ENCODE data around the gene PCDHA13.
"Not testable (repeated sequence)": the region's sequence is repeated elsewhere in the genome, so short reads cannot be mapped to it uniquely, and the experiment has no call there.

The PCDHA13 gene

DNA sequence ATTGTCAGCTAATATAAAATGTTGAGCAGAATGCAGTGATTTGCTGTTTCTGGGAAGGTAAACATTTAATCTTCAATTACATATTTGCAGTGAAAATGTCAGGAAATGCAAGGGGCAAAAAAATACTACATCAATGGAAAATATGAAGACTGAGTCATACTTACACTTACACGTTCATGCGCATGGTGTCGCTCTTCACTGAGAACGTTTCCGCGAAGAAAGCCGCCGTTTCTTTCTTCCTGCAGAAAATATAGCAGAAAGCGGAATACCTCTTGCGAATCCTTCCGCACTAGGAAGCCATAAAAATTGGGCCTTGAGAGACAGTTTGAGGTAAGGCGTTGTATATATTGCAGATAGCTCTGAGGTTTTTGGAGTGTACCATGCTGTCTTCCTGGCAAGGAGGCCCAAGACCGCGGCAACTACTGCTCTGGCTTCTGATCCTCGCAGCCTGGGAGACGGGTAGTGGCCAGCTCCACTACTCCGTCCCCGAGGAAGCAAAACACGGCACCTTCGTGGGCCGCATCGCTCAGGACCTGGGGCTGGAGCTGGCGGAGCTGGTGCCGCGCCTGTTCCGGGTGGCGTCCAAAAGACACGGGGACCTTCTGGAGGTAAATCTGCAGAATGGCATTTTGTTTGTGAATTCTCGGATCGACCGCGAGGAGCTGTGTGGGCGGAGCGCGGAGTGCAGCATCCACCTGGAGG is at the start of gene PCDHA13:
Gene PCDHA13, plus strand, starts transcription at position 236 of the 702 bp plus-strand sequence. Its CDS starts 145 bp downstream, at position 381.
- in situ Hi-C loops (cut with HindIII; ENCODE audit: low sequenced_read_pairs): no loop called here

DNA sequence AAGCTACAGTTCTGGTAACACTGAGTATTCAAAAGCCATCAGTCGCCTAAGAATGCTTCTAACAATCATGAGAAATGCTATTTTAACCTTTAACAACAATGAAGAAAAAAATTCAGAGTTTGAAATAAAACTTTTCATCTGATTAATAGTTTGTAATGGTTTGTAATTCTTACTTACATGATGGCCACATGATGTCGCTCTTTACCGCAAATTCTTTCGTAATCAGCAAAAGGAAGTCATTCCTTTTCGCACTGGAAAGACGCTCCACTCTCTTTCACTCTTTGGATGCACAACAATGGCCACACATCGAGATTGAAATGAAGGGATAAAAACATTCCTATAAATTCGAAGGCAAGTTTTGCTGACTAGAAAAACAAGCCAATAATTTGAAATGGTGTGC is 47.9 kb upstream of the PCDHA13 start, which contains the start of gene PCDHA7:
Gene PCDHA7, plus strand, starts transcription at position 277 of the 400 bp plus-strand sequence. Its CDS starts 115 bp downstream, at position 392.
- in situ Hi-C loops (cut with HindIII; ENCODE audit: low sequenced_read_pairs): no loop called here

- in situ Hi-C loops (cut with HindIII; ENCODE audit: low sequenced_read_pairs): not testable (repeated sequence)
Observed at GRCh38 chr5:140834439-140835008, 47.4 kb upstream of the PCDHA13 start.

DNA sequence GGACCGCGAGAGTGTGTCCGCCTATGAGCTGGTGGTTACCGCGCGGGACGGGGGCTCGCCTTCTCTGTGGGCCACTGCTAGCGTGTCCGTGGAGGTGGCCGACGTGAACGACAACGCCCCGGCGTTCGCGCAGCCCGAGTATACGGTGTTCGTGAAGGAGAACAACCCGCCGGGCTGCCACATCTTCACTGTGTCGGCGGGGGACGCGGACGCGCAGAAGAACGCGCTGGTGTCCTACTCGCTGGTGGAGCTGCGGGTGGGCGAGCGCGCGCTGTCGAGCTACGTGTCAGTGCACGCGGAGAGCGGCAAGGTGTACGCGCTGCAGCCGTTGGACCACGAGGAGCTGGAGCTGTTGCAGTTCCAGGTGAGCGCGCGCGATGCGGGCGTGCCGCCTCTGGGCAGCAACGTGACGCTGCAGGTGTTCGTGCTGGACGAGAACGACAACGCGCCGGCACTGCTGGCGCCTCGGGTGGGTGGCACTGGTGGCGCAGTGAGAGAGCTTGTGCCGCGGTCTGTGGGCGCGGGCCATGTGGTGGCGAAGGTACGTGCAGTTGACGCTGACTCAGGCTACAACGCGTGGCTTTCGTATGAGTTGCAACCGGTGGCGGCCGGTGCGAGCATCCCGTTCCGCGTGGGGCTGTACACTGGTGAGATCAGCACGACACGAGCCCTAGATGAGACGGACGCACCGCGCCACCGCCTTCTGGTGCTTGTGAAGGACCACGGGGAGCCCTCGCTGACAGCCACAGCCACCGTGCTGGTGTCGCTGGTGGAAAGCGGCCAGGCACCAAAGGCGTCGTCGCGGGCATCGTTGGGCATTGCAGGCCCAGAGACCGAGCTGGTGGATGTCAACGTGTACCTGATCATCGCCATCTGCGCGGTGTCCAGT is 46.1 kb upstream of the PCDHA13 start:
- in situ Hi-C loops (cut with HindIII; ENCODE audit: low sequenced_read_pairs): no loop called here

DNA sequence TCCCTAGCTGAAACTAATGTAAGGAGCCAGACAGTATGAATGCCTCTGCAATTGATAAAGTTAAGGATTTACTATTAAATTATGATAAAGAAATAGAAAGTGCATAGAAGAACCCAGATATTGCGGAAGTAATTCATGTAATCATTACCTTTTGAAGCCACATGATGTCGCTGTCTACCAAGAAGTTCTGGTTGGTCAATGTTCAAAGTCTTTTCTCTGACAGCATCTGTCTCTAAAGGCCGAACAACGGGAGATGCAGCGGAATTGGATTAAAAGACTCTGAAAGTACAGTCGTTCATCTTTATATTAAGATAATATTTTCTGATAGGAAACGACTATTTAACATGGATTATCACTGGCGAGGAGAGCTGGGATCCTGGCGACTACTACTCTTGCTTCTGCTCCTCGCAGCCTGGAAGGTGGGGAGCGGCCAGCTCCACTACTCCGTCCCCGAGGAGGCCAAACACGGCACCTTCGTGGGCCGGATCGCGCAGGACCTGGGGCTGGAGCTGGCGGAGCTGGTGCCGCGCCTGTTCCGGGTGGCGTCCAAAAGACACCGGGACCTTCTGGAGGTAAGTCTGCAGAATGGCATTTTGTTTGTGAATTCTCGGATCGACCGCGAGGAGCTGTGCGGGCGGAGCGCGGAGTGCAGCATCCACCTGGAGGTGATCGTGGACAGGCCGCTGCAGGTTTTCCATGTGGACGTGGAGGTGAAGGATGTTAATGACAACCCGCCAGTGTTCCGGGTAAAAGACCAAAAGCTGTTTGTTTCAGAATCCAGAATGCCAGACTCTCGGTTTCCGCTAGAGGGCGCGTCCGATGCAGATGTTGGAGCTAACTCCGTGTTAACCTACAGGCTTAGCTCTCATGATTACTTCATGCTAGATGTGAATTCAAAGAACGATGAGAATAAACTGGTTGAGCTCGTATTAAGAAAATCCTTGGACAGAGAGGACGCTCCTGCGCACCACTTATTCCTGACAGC is 40.7 kb upstream of the PCDHA13 start, which contains the start of gene PCDHA8:
Gene PCDHA8, plus strand, starts transcription at position 210 of the 985 bp plus-strand sequence. Its CDS starts 135 bp downstream, at position 345.
- in situ Hi-C loops (cut with HindIII; ENCODE audit: low sequenced_read_pairs): no loop called here

- in situ Hi-C loops (cut with HindIII; ENCODE audit: low sequenced_read_pairs): no loop called here
Observed at GRCh38 chr5:140842798-140843733, 38.9 kb upstream of the PCDHA13 start.

DNA sequence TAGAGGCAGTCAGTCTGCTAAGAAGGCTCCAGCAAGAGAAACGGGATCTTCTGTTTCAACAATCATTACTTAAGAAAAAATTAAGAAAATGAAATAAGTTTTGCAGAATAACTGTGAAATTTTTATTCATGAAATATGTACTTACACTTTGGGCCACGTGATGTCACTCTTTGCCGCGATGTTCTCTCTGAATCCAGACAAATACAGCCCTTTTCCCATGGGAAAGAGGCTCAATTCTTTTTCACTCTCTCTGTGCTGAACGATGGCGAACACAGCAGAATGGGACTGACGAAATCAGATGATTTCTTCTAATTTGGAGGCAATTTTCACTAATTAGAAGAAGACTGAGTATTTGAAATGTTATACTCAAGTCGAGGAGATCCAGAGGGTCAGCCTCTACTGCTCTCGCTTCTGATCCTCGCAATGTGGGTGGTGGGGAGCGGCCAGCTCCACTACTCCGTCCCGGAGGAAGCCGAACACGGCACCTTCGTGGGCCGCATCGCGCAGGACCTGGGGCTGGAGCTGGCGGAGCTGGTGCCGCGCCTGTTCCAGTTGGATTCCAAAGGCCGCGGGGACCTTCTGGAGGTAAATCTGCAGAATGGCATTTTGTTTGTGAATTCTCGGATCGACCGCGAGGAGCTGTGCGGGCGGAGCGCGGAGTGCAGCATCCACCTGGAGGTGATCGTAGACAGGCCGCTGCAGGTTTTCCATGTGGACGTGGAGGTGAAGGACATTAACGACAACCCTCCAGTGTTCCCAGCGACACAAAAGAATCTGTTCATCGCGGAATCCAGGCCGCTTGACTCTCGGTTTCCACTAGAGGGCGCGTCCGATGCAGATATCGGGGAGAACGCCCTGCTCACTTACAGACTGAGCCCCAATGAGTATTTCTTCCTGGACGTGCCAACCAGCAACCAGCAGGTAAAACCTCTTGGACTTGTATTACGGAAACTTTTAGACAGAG is 33.5 kb upstream of the PCDHA13 start, which contains the start of gene PCDHA9:
Gene PCDHA9, plus strand, starts transcription at position 244 of the 964 bp plus-strand sequence. Its CDS starts 114 bp downstream, at position 358.
- in situ Hi-C loops (cut with HindIII; ENCODE audit: low sequenced_read_pairs): not testable (repeated sequence)

GRCh38 chr5:140849831-140850634 is 31.9 kb upstream of the PCDHA13 start:
- in situ Hi-C loops (cut with HindIII; ENCODE audit: low sequenced_read_pairs): not testable (repeated sequence)

DNA sequence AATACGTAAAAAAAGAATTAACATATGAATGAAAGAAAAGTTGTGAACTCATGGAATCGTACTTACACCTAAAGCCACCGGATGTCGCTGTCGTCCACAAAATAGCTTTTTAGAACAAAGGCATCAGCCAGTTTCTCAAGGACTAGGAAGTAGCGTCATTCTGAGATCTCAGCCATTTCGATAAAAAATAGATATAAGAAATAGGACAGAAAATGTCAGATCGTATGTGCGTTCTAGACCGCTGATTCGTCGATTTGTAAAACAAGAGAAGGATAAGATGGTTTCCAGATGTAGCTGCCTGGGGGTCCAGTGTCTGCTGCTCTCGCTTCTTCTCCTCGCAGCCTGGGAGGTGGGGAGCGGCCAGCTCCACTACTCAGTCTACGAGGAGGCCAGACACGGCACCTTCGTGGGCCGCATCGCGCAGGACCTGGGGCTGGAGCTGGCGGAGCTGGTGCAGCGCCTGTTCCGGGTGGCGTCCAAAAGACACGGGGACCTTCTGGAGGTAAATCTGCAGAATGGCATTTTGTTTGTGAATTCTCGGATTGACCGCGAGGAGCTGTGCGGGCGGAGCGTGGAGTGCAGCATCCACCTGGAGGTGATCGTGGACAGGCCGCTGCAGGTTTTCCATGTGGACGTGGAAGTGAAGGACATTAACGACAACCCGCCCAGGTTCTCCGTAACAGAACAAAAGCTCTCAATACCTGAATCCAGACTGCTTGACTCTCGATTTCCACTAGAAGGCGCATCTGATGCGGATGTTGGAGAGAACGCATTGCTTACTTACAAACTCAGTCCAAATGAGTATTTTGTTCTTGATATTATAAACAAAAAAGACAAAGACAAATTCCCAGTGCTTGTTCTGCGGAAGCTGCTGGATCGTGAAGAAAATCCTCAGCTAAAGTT is 25.9 kb upstream of the PCDHA13 start, which contains the start of gene PCDHA10:
Gene PCDHA10, plus strand, starts transcription at position 126 of the 903 bp plus-strand sequence. Its CDS starts 152 bp downstream, at position 278.
- in situ Hi-C loops (cut with HindIII; ENCODE audit: low sequenced_read_pairs): no loop called here

DNA sequence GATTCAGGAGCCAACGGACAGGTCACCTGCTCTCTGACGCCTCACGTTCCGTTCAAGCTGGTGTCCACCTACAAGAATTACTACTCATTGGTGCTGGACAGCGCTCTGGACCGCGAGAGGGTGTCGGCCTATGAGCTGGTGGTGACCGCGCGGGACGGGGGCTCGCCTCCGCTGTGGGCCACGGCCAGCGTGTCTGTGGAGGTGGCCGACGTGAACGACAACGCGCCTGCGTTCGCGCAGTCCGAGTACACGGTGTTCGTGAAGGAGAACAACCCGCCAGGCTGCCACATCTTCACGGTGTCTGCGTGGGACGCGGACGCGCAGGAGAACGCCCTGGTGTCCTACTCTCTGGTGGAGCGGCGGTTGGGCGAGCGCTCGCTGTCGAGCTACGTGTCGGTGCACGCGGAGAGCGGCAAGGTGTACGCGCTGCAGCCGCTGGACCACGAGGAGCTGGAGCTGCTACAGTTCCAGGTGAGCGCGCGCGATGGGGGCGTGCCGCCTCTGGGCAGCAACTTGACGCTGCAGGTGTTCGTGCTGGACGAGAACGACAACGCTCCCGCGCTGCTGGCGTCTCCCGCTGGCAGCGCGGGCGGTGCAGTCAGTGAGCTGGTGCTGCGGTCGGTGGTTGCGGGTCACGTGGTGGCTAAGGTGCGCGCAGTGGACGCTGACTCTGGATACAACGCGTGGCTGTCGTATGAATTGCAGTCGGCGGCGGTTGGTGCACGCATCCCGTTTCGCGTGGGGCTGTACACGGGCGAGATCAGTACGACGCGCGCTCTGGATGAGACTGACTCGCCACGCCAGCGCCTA is 24.5 kb upstream of the PCDHA13 start:
- in situ Hi-C loops (cut with HindIII; ENCODE audit: low sequenced_read_pairs): no loop called here

DNA sequence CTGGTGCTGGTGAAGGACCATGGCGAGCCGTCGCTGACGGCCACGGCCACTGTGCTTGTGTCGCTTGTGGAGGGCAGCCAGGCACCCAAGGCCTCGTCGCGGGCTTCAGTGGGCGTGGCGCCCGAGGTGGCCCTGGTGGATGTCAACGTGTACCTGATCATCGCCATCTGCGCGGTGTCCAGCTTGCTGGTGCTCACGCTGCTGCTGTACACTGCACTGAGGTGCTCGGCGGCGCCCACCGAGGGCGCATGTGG is 24.0 kb upstream of the PCDHA13 start:
- in situ Hi-C loops (cut with HindIII; ENCODE audit: low sequenced_read_pairs): no loop called here

DNA sequence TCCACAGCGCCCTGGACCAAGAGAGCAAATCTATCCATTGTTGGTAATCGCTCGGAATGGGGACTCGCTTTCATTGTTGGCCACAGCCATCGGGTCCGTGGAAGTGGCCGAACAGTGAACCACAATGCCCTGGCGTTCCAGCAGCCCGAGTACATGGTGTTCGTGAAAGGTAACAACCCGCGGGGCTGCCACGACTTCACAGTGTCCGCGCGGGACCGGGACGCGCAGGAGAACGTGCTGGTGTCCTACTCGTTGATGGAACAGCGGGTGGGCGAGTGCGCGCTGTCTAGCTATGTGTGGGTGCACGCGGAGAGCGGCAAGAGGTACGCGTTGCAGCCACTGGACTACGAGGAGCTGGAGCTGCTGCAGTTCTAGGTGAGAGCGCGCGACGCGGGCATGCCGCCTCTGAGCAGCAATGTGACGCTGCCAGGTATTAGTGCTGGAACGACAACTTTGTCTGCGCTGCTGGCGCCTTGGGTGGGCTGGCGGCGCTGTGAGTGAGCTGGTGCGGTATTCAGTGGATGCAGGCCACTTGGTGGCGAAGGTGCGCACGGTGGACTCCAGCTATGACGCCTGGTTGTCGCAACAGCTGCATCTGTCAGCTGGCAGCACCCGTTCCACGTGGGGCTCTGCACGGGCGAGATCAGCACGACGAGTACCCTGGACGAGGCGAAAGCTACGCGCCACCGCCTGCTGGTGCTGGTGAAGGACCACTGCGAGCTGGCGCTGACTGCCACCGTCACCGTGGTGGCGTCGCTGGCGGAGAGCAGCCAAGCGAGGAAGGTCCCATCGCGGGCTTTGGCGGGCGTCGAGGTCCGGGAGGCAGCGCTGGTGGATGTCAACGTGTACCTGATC is 19.3 kb upstream of the PCDHA13 start:
- in situ Hi-C loops (cut with HindIII; ENCODE audit: low sequenced_read_pairs): no loop called here

DNA sequence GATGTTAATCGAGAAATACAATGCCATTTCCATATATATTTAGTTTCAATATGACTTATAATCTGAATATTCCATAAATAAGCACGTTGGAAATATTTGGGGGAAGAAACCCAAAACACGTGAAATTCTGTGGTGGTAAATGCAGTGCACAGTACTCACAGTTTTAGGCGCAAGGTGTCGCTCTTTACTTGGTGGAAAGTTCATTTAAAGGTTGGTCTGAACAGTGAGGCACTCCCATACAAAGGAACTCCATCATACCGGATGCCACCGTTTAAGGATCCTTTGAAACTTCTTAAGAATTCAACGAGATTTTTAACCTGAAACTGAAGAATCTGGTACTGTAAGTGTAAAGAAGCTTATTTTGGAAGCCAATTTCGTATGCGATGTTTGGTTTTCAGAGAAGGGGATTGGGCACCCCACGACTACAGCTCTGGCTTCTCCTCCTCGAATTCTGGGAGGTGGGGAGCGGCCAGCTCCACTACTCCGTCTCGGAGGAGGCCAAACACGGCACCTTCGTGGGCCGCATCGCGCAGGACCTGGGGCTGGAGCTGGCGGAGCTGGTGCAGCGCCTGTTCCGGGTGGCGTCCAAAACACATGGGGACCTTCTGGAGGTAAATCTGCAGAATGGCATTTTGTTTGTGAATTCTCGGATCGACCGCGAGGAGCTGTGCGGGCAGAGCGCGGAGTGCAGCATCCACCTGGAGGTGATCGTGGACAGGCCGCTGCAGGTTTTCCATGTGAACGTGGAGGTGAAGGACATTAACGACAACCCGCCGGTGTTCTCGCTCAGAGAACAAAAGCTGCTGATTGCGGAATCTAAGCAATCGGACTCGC is 13.0 kb upstream of the PCDHA13 start, which contains the start of gene PCDHA11:
Gene PCDHA11, plus strand, starts transcription at position 237 of the 834 bp plus-strand sequence. Its CDS starts 147 bp downstream, at position 384.
- in situ Hi-C loops (cut with HindIII; ENCODE audit: low sequenced_read_pairs): no loop called here

All from endothelial cell of hepatic sinusoid (primary cell).